Putamen (tissue), 1 donor: Measurements from ENCODE around the gene PTPN14.
"Not testable (repeated sequence)": the region's sequence is repeated elsewhere in the genome, so short reads cannot be mapped to it uniquely, and the experiment has no call there.

Experiments used
- DNase-seq: peaks from one replicate; pipeline ENCODE4 v3.0.0-alpha.2; 2016; ENCODE audit warnings: low spot score

PTPN14 gene

GRCh38 chr1:214394569-214394968, 156.8 kb downstream of the PTPN14 start:
- not testable (repeated sequence) for DNase-seq

- DNase-seq, result no peak
Measured at GRCh38 chr1:214393086-214393485, 158.3 kb downstream of the PTPN14 start.

GRCh38 chr1:214391873-214392645, 159.3 kb downstream of the PTPN14 start:
- no peak for DNase-seq

GRCh38 chr1:214389734-214390133, 161.7 kb downstream of the PTPN14 start:
- DNase-seq, result no peak

DNA sequence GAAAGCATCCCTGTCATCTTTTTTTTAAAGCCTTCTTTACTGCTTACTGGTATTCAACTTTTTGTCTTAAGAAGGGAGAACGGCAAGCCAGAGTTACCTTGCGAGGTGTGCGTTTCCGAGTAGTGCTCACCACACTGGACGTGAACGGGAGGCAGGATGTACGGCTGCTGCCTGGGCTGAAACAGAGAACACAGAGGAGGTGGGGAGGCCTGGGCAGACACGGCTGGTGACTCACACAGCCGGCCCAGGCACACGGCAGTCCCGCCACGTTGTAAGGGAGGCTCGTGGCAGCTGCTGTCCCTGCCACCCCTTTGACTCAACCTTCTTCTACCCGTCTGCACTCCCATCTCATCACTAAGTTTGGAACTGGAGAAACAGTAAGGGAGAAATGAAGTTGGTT, 164.7 kb downstream of the PTPN14 start:
- DNase-seq, result no peak

DNA sequence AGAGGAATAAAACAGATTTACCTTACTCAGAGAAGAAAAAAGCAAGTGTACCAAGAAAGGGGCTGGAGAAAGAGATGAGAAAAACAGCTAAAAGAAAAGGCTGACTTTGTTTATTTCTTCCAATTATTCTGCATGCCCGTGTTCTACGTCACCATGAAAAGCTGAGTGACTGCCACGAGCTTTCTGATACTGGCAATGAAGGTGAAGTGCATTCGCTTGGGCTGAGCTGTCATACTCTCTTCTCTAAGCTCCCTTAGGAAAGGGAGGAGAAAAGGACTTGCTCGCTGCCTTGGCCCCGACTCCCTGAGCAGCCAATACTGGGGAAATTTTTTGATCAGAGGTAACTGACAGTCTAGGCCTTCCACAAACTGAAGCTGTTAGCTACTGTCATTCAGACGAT, 165.1 kb downstream of the PTPN14 start:
- no peak for DNase-seq

DNA sequence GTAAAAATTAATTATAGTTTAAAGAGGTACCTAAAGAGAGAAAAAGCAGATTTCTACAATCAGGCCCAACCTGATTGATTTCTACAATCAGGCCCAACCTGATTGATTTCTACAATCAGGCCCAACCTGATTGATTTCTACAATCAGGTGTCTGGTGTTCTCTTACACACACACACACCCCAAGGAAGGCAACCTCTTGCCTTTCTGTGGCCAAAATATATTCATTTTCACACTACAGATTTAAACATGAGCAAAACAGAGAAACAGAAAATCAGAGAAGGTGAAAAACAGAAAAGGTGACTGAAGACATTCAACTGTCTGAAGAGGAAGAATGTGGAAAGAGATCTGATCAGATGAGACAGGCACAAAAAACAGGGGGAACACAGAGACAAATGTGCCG, 166.0 kb downstream of the PTPN14 start:
- DNase-seq, result no peak

- DNase-seq, result no peak
Measured at GRCh38 chr1:214384373-214385079, 166.9 kb downstream of the PTPN14 start.

DNA sequence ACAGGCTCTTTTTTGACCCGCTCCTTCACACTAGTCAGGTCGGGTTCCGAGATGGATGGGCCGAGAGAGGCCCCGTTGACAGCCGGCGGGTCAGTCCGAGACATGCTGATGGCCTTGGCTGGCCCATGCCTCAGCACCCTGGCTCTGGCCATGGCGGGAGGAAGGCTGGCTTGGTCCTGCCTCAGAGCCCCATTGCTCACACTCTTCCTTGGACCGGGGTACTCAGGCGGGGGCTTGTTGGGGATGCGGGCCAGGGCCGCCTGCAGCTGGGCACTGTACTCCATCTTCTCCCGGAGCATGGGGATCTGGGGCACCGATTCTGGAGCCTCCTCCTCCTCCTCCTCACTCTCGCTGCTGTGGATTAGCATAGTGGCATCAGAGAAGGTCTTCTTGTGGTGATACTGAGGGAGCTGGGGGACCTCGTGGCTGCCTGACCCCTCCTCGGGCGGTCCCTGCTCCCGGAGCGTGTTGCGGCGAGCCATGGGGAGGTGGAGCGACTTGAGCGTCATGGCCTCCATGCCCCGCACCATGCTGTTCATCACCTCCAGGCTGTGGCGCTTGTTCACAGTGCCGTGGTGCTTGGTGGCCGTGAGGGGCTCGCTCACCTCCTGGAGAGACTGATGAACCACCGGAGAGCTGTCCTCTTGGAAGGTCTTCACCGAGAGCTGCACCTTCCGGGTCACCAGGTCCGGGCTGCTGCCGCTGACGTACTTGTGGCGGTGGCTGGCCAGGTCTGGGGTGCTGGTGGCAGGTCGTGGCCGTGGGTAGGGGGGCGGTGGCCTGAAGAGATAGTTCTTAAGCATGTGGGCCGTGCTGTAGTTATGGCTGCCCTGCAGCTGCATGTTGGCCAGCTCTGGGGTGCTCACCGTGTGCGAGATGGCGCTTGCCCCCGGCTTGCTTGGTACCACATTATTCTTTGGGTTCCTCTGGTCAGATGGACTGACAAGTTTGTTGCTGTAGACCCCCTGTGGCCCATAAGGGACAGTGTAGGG, 167.7 kb downstream of the PTPN14 start:
- DNase-seq, result no peak

DNA sequence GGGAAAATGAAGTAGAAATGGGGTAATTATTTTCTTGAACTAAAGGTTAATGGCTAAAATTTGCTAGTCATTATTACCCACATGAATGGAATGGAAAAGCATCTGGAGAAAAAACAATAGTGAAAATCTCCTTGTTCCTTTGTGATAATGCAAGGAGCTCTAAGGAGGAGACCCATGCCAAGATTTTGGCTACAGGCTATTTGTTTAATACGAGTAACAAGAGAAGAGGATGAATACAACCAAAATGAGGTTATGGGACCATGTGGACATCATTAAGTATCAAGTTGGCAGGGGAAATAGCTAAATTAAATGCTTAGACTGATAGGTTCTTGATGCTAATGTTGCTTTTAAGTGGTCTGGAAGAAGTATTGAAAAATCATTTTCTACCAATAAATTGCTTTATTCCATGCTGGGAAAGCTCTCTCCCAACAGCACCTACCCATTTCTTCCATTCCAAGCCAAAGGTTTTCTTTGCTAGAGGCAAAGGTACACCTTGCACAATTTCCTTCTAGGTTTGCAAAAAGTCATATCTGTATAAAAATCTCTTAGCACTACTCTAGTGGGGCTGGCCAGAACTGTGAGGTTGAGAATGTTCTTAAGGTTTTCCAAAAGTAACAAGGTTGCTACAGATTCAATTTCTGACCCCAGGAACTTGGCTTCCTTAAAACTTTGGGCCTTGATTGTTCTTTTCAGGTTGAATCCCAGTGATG, 170.3 kb downstream of the PTPN14 start:
- DNase-seq, result no peak

- DNase-seq, result no peak
Measured at GRCh38 chr1:214380396-214380795, 171.0 kb downstream of the PTPN14 start.

- peak; percentile 15 for DNase-seq
Measured at GRCh38 chr1:214379236-214379970, 172.0 kb downstream of the PTPN14 start.

DNA sequence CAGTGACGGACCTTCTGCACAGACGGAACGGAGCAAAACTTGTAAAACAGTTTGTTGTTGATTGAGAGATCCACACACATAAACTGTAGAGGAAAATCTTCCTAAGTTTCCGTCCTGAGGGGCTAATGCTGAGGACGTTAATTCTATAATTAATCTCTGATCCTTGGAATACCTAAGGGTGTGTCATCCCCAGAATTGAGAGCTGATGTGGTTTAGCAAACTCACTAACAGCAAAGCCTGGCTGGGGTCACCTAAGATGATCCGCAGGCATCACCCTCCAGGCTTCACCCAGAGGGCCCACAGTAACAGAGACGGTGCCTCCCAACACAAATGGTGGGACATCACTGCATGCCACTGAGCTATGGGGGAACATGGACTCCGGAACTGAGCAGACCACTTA, 172.9 kb downstream of the PTPN14 start:
- DNase-seq, result no peak

GRCh38 chr1:214377886-214378285, 173.5 kb downstream of the PTPN14 start:
- no peak for DNase-seq

DNA sequence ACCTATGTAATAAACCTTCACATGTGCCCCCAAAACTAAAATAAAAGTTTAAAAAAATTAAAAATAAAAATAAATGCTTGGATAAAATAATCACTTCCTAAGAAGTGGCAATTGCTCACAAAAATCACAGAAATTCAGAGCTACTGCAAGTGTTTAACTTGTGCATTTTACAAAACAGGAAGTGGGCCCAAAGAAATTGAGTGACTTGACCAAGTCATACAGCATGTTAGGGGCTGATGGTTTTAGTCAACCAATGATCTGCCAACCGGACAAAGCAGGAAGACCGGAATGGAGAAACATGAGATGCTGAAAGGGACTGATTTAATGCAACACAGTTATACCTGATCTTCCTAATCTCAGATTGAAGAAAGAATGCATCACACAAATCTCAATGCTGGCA, 173.9 kb downstream of the PTPN14 start:
- DNase-seq, result no peak

DNA sequence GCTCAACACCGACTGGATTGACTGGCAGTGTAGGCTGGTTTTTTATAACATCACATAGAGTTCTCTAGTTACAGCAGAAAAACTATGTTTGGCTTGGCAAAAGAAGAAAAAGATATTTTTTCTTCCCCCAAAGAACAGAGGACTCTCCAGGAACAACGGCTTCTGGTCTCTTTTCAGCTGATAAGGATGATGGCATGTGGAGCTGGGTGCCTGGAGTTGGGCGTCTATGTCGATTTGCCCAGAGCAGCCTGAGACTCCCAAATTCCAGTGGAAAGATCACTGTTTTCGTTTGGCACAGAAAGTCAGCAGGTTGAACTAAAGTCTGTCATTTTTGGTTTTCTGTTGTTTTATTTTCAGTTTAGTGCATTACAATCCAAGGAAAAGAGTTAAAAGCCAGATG, 179.3 kb downstream of the PTPN14 start:
- no peak for DNase-seq

DNA sequence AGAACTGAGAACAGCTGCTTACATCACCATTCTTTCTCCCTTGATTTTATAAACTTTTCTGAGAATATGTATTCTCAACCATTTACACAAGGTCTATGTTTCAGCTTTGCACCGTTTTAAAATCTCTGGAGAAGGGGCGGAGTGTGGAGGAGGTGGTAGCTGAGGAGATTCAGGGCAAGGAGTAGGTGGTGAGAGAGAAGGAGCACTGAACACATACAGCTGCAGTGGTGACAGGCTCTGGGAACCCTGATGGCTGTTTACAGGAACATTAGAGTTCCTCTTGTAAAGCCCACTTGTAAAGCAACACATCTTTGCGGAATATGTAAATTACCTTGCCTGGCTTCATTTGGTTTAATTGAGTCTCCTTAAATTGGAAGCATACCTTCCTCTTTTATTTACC, 180.8 kb downstream of the PTPN14 start:
- peak; percentile 60 for DNase-seq

DNA sequence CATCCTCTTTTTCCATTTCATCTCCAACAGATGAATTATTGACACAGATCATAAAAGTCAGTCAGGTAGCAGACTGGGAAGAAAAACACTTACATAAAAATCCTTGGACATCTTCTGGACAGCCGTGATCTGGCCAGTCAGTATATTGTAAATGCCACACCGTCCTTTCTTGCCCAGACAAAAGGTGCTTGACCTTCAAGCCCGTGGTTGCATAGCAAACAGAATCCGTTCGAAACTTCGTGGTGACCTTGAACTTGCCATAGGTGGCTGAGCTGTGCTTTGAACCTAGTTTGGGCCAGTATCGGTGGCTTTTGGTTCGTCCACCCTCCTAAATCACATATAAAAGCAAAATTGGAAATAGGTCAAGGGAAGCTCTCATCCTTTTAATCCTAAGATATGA, 182.0 kb downstream of the PTPN14 start:
- no peak for DNase-seq

GRCh38 chr1:214367841-214368240, 183.6 kb downstream of the PTPN14 start:
- DNase-seq, result no peak

DNA sequence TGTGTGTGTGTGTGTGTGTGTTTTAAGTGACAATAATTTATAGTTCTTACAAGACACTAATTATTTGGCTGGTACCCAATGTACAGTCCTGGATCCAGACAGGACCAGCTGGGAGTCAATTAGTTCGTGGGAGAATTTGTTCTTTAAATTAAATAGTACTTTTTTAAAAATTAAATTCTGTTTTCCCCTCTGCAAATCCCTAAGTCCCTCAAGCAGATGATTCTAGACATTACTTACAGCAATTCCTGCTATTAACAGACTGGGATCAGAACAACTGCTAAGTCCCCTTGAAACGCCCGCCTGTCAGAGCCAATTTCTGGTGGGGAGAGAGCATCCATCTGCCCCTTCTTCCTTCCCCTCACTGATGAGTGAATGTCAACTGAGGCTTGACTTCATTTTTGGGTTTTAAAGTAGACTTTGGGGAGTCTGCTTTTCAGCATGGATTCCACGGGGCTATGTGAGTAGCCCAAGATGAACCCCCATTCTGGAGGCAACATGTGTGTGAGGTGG, 186.6 kb downstream of the PTPN14 start:
- DNase-seq, result no peak

DNA sequence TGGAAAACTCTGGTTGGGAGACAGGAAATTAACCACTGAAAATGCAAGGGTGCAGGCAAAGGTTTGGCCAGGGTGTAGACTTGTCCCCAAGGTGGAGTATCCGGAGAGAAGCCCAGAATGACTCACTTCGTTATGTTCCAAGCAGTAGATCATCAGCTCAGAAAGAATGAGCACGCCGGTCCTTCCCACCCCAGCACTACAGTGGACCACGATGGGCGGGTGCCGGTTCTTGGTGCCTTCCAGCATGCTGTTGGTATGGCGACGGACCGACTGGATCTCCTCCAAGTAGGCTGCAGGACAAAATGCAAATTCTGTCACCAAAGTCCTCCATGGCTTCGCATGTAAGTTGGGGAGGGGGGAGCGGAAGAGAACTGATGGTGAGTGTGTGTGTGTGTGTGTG, 187.0 kb downstream of the PTPN14 start:
- no peak for DNase-seq
